MM.1S (cell line): ENCODE measurements around the gene SGSM1.

Experiments
- CTCF ChIP-seq: fragments of 300-600 bp; sonication (generic); IDR thresholded peaks from 2 replicates; pipeline ENCODE4 v1.5.1; 2016; ENCODE audit warnings: antibody characterized with exemption, low read length, mixed read lengths
- EZH2 ChIP-seq: fragments of 300-600 bp; sonication (generic); optimal IDR thresholded peaks from 2 replicates; pipeline ENCODE3; 2017; ENCODE audit warnings: low read depth, mild to moderate bottlenecking, antibody characterized with exemption, low read length, mixed read lengths
- EZH2phosphoT487 ChIP-seq: fragments of 300-600 bp; sonication (generic); IDR thresholded peaks from 2 replicates; pipeline ENCODE4 v1.6.1; 2018; ENCODE audit warnings: antibody characterized with exemption, low read length

DNA sequence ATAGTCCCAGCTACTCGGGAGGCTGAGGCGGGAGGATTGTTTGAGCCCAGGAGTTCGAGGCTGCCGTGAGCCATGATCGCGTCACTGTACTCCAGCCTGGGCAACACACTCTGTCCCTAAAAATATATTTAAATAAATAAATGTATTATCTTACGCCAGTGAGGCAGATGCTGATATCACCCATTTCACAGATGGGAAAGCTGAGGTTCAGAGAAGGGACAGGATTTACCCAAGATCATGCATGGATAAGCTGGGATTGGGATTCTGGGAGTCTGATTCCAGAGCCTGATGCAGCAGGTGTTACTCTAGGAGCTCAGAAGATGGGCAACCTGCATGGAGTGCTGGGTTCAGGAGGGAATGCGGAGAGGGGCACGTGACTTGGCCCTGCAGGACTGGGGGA is 17.8 kb downstream of the SGSM1 start:
- no peak for TF ChIP-seq CTCF
- no peak for TF ChIP-seq EZH2phosphoT487
- no peak for TF ChIP-seq EZH2
